Activated naive CD4-positive, alpha-beta T cell treated with anti-CD3 and anti-CD28 coated beads for 36 hours (primary cell): Measurements from ENCODE around the gene ATXN7L1. TPM values are rescaled to one million over a fixed set of nuclear protein-coding genes. Genes with fewer than 3 reads are reported as not detected.
A peak's percentile ranks its signal among the peaks of the same experiment; 100 is the strongest.

Experiments used
- CTCF ChIA-PET: fragments of 350-600 bp; sonication (Branson Sonifier 250); formaldehyde crosslinking; loops from one replicate; lab custom pipeline; 2021; ENCODE audit warnings: antibody characterized with exemption; lab: Charles Lee
- DNase-seq: peaks from one replicate; pipeline ENCODE4 v3.0.0-alpha.2; 2020
- H3K27ac Mint-ChIP-seq: one replicate; pipeline ENCODE4 v1.8.0; 2021; ENCODE audit warnings: mild to moderate bottlenecking, mixed read lengths
- H3K27me3 Mint-ChIP-seq: one replicate; pipeline ENCODE4 v1.8.0; 2021; ENCODE audit warnings: low read depth, mixed read lengths
- H3K36me3 Mint-ChIP-seq: one replicate; pipeline ENCODE4 v1.8.0; 2021; ENCODE audit warnings: low read depth, mixed read lengths
- H3K4me1 Mint-ChIP-seq: one replicate; pipeline ENCODE4 v1.8.0; 2021; ENCODE audit warnings: low read depth, mixed read lengths
- H3K4me3 Mint-ChIP-seq: one replicate; pipeline ENCODE4 v1.8.0; 2021; ENCODE audit warnings: mild to moderate bottlenecking, moderate library complexity, mixed read lengths
- H3K9me3 Mint-ChIP-seq: one replicate; pipeline ENCODE4 v1.8.0; 2021; ENCODE audit warnings: mixed read lengths
- intact Hi-C: fragments of 100-400 bp; cut with micrococcal nuclease; formaldehyde crosslinking; loops from one replicate; pipeline ENCODE4 v1.15.1; 2023
- total RNA-seq, 2 experiments: library from RNA; stranded (reverse); gene quantifications; one replicate each; pipeline ENCODE4 v1.2.3, GENCODE V29; 2021

The ATXN7L1 gene
- total RNA-seq, 2 experiments from 2014 or later, result 8.8 to 9.2 TPM

DNA sequence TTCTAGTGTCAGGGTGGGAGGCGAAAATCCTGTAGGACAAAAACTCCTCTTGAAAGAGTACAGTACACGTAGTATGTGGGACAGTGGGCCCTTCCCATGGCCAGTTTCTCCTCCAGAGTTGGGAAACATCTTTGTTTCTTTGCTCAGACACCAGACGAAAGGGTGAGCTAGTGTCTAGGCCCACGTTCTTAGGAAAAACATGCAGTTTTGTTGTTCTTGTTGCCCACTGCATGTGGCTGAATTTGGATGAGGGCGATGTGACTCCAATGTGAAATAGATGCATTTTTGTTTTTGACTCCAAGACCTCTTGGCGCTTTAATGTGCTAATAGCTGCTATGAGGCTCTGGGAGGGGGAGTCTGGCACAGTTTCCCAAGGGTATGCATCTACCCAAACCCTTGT lies 100.8 kb downstream of the ATXN7L1 start:
- H3K27me3 Mint-ChIP-seq, result no peaks in the 10 kb centered on the region
- intact Hi-C loops, result no loop called here
- DNase-seq, result no peak
- CTCF ChIA-PET, result no interaction called here
- peaks cover 6% of the 10 kb centered on the region for H3K36me3 Mint-ChIP-seq
- no peak overlapping the region for H3K4me3 Mint-ChIP-seq
- peaks cover 1% of the 10 kb centered on the region for H3K9me3 Mint-ChIP-seq
- no peak overlapping the region for H3K27ac Mint-ChIP-seq
- no peaks in the 10 kb centered on the region for H3K4me1 Mint-ChIP-seq

DNA sequence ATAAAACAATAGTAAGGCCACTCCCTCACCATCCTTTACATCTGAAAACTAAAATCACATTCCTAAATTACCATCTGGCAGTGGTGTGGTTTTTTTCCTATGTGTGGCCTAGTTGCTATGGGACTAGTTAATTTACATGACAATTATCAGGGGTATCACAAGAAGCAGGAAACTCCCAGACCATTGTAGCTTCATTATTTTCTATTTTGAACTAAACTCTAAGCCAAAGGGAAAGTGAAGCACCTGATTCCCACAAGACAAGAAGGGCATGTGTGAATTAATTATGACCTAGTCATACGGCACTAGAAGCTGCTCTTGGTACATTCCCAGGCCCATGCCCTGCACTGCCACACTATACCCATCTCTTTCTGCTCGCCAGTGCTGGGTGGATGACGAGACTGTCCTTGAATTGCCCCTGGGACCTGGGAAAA lies 103.4 kb downstream of the ATXN7L1 start:
- peaks cover 16% of the 10 kb centered on the region for H3K4me1 Mint-ChIP-seq
- intact Hi-C loops, result no loop called here
- DNase-seq, result no peak
- CTCF ChIA-PET, result interaction anchor here (1.0 kb wide), 1 partner anchor 12 kb away, joined by 6 read pairs; no protein-coding TSS in a partner anchor
- no peak overlapping the region for H3K27ac Mint-ChIP-seq
- H3K9me3 Mint-ChIP-seq, result peaks cover 1% of the 10 kb centered on the region
- H3K36me3 Mint-ChIP-seq, result peaks cover 6% of the 10 kb centered on the region
- no peak overlapping the region for H3K4me3 Mint-ChIP-seq
- no peaks in the 10 kb centered on the region for H3K27me3 Mint-ChIP-seq

DNA sequence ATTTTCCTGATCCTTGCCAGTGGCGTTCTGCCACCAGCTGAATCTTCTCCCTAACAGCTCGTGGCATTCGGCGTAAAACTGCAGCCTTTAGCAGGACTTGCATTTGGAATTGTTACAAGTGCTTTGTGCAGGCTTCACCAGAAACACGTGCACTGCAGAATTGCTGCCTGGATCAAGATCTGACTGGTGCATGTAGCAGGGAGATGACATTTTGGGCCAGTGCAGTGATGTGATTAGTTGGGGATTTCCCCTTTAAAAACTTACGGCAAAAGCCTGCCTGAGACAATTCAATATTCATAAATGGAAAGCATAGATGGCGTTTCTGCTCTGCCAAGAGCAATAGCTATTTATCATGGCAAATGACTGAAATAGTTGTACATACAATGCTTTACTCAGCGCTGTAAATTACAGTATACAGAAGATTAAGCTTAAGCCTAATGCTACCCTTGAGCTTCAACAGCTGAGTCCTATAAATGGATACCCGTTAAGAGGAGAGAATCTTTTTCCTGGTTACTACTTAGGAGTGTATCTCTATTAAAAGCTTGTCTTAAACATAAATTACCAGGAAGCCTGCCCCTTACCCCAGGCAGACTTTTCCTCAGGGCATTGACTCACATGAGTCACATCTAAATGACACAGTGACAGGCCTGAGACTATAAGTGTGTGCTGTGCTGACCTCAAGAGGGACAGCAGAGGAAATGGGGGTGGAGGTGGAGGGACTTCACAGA lies 106.3 kb downstream of the ATXN7L1 start:
- Mint-ChIP-seq H3K27me3 (no peaks in the 10 kb centered on the region), H3K4me3 (no peak overlapping the region), H3K4me1 (peaks cover 26% of the 10 kb centered on the region), H3K27ac (no peak overlapping the region), H3K36me3 (peaks cover 2% of the 10 kb centered on the region), H3K9me3 (peaks cover 1% of the 10 kb centered on the region)
- DNase-seq, result peak; percentile 39
- CTCF ChIA-PET, result interaction anchor here (0.8 to 2.1 kb wide), 3 partner anchors 9 to 108 kb away, joined by 3 to 13 read pairs (median 3); no protein-coding TSS in a partner anchor
- intact Hi-C loops, result loop anchor here (1.0 kb wide), 2 partner anchors 39 to 79 kb away; no protein-coding TSS in a partner anchor

DNA sequence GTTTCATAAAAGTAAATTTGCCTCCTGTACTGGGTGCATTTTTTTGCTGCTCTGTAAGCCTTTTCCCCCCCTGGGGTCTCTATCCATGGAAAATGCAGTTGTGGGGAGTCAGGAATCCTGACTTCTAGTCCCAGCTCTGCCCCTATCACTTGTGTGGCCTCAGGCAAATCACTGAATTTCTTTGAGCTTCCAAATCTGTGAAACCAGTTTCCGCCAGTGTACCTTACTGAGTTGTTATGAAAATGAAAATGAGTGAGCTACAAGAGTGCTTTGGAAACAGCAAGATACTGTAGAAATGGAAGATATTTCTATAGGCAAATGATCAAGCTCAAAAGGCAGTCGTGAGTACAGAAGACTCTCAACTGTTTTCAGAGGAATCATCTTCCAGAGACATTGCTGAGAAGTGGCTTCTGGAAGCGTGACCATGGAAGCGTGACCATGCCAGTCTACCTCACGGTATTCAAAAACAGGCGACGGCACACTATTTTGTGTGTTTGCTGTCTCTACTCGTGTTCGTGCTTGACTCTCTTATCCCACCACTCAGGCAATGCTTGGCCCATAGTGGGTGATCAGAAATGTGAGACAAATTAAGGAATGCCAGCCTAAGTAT lies 107.4 kb downstream of the ATXN7L1 start:
- intact Hi-C loops, result no loop called here
- DNase-seq, result no peak
- H3K4me3 Mint-ChIP-seq, result no peak overlapping the region

DNA sequence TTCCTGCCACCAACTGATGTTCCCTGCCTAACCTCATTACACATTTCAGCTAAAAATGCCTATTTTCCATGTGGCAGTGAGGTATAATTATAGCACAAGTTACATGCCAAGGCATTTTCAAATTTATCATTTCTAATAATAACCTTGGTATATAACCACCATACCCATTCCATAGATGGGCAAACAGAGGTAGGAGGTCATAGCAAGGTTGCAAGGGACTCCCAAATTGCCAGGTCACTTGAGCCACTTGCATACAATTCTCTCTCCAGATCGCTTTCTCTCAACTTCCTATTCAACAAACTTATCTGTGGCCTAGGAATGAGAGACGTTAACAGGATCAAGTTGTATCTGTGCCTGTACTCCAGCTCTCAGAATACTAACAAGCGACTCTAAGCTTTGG lies 108.3 kb downstream of the ATXN7L1 start:
- Mint-ChIP-seq H3K36me3 (peaks cover 2% of the 10 kb centered on the region), H3K27ac (no peak overlapping the region), H3K9me3 (peaks cover 1% of the 10 kb centered on the region), H3K27me3 (no peaks in the 10 kb centered on the region), H3K4me3 (no peak overlapping the region), H3K4me1 (peaks cover 26% of the 10 kb centered on the region)
- intact Hi-C loops, result no loop called here
- CTCF ChIA-PET, result interaction anchor here (0.6 to 2.8 kb wide), 6 partner anchors 40 to 459 kb away, joined by 3 to 12 read pairs (median 3); no protein-coding TSS in a partner anchor
- DNase-seq, result no peak

More for the DNA sequence above, 107.4 kb downstream of the ATXN7L1 start:
- Mint-ChIP-seq H3K27ac (no peak overlapping the region), H3K36me3 (peaks cover 2% of the 10 kb centered on the region), H3K9me3 (peaks cover 1% of the 10 kb centered on the region), H3K27me3 (no peaks in the 10 kb centered on the region), H3K4me1 (peaks cover 26% of the 10 kb centered on the region)
- CTCF ChIA-PET, result interaction anchor here (0.7 to 1.0 kb wide), 2 partner anchors 8 to 38 kb away, joined by 3 to 4 read pairs; no protein-coding TSS in a partner anchor

DNA sequence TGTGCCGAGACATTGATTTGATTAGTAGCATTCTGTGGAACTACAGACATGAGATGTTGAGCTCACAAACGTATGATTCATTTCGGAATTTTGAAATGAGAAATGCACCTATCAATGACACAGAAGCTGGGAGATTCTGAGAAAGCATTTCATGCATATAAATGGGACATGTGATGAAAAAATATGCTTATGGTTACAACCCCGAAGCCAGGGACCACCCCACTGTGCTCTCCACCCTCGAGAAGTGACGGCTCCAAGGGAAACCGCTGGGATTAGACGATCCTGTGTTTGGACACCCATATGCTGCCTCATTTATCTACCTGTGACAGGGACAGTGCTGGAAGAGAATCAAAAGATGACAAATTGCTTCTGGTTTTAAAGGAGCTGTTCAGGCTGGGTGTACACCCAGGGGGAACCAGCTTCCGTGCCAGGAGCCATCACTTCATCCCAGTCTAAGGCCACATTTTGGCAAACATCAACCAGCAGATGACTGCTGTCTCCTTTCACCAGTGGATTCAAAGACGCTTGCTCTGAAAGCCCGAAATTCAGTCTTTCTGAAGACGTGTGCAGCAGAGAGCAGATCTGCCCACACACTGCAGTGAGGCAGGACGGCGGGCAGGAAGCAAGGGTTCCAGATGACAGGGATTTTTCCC lies 109.9 kb downstream of the ATXN7L1 start:
- H3K27ac Mint-ChIP-seq, result peak overlapping the region; percentile 6
- intact Hi-C loops, result loop anchor here (1.0 kb wide), 3 partner anchors 43 to 124 kb away; partner anchors contain the start of gene ATXN7L1
- no peak overlapping the region for H3K4me3 Mint-ChIP-seq
- DNase-seq, result peak; percentile 54
- peaks cover under 1% of the 10 kb centered on the region for H3K36me3 Mint-ChIP-seq
- H3K9me3 Mint-ChIP-seq, result no peaks in the 10 kb centered on the region
- peaks cover 31% of the 10 kb centered on the region for H3K4me1 Mint-ChIP-seq
- H3K27me3 Mint-ChIP-seq, result no peaks in the 10 kb centered on the region
- CTCF ChIA-PET, result interaction anchor here (0.6 to 2.8 kb wide), 9 partner anchors 33 to 387 kb away, joined by 3 to 12 read pairs (median 5); partner anchors contain the start of gene ATXN7L1

DNA sequence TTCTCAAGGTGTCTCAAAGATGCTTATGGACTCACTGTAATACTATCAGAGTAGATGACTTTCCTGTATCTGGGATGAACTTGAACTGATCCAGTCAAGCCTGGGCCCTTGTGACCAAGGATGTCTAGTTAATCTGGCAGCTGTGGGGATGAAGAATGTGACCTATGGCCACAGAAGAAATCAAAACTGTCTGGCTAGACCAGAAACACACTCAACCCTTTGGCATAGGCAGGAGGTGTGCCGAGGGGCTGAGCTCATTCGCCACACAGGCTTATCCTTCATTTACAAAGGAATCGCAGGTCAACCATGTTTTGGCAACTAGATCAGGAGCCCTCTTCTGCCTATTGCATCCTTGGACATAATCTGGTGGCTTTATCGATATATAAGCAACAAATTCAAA lies 110.6 kb downstream of the ATXN7L1 start:
- intact Hi-C loops, result loop anchor here (1.0 kb wide), 5 partner anchors 43 to 276 kb away; partner anchors contain the start of gene ATXN7L1
- Mint-ChIP-seq H3K27ac (no peak overlapping the region), H3K4me1 (peaks cover 38% of the 10 kb centered on the region), H3K36me3 (no peaks in the 10 kb centered on the region), H3K4me3 (no peak overlapping the region), H3K27me3 (no peaks in the 10 kb centered on the region), H3K9me3 (no peaks in the 10 kb centered on the region)
- DNase-seq, result no peak
- CTCF ChIA-PET, result interaction anchor here (0.7 to 2.8 kb wide), 14 partner anchors 12 to 276 kb away, joined by 3 to 12 read pairs (median 4); partner anchors contain the start of gene ATXN7L1

DNA sequence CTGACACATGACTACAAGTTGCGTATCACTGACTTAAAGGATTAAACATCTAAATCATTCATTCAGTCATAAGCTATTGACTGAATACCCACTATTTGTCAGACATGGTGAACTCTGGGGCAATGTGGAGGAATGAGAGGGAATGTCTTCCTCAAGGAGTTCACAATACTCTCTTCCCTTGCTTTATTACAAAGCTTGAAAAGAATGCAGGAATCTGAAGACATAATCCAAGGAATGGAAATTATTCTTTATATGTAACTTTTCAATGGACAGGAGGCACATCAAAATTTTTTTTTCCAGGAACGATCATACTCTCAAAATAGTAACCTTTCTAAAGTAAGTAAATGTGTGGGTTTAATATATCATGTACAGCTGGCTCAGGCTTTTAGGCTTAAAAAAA lies 111.9 kb downstream of the ATXN7L1 start:
- intact Hi-C loops, result loop anchor here (5.0 kb wide), 1 partner anchor 87 kb away; no protein-coding TSS in a partner anchor
- H3K27ac Mint-ChIP-seq, result no peak overlapping the region
- DNase-seq, result no peak
- H3K4me3 Mint-ChIP-seq, result no peak overlapping the region
- H3K27me3 Mint-ChIP-seq, result no peaks in the 10 kb centered on the region
- H3K9me3 Mint-ChIP-seq, result no peaks in the 10 kb centered on the region
- CTCF ChIA-PET, result interaction anchor here (0.6 to 2.2 kb wide), 13 partner anchors 8 to 392 kb away, joined by 3 to 10 read pairs (median 4); partner anchors contain the start of gene ATXN7L1
- no peaks in the 10 kb centered on the region for H3K36me3 Mint-ChIP-seq
- H3K4me1 Mint-ChIP-seq, result peaks cover 40% of the 10 kb centered on the region

DNA sequence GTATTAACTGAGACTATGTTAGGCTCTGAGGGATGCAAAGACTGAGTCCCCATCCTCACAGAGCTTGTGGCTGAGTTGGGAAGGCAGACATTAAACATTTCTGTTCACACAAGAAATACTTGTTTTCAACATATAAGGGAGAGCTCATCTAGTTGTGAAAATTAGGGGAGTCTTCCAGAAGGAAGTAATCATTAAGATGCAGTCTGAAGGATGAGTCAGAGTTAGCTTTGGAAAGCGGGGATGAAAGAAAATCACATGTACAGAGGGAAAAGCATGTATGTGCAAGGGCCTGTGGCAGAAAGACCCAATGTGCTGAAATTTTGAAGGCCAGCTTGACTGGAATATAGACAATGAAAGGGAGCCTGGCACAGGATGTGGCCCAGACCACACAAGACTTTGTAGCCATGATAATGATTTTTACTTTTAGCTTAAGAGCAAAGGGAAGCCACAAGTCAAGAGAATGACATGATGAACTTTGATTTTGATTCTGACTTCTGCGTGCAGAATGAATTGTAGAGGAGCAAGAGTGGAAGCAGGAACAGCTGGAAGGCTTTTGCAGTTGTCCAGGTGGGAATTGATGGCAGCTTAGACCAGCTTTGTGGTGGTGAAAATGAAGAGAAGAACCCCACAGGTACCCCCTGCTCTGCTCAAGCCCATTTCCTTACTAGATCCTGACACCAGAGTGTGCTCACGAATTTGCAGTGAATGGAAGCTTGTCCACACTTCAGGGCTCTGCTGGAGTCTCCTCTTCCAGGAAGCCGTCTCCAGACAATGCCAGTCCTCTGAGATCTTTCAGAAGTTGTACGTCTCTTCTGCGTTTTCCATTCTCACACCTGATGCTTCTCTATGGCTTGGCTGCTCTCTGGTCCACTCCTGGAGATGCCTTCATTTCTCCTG lies 115.6 kb downstream of the ATXN7L1 start:
- H3K4me1 Mint-ChIP-seq, result peaks cover 28% of the 10 kb centered on the region
- intact Hi-C loops, result loop anchor here (1.0 to 5.0 kb wide), 6 partner anchors 83 to 392 kb away; no protein-coding TSS in a partner anchor
- H3K27me3 Mint-ChIP-seq, result no peaks in the 10 kb centered on the region
- H3K4me3 Mint-ChIP-seq, result no peak overlapping the region
- no peak overlapping the region for H3K27ac Mint-ChIP-seq
- CTCF ChIA-PET, result interaction anchor here (0.6 to 5.6 kb wide), 59 partner anchors 8 to 404 kb away, joined by 3 to 77 read pairs (median 4); partner anchors contain the start of genes ATXN7L1 and CDHR3
- H3K9me3 Mint-ChIP-seq, result no peaks in the 10 kb centered on the region
- no peaks in the 10 kb centered on the region for H3K36me3 Mint-ChIP-seq
- peak; percentile 39 for DNase-seq

DNA sequence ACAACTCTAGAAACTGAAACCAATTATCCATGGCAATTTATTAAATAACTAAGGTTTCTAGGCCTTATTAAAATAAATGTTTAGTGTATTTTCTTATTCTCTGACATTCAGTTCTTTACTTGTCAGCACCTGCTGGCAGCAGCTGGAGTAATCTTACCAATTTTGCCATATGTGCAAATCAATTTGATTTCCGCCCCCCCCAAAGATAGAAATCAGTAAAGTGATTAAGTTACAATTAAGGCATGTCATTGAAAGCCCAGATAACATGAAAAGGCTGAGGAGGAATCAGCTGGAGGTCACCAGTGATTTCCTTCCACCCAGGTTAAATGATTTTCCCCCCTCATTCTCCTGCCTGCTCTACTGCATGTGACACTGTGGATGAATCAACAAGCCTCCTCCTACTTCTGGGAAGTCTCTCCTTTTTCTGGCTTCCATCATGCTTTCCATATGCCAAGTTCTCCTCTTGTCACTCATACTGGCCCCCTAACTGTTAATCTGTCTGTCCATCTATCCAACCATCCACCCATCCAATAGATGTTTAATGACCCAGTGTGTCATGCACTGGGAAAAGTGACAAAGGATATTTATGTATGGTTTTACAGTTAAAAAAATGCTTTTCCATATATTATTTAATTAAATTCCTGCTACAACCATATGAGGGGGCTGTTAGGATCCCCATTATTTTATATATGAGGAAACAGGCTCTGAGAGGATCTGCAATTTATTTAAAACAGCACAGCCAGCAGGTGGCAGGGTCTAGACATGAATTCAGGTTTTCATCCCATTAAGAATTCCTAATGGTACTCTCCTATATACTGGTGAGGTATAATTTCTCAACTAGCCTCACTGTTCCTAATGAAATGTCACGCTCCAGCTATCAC lies 116.5 kb downstream of the ATXN7L1 start:
- CTCF ChIA-PET, result interaction anchor here (0.6 to 5.6 kb wide), 56 partner anchors 8 to 405 kb away, joined by 3 to 77 read pairs (median 4); partner anchors contain the start of genes ATXN7L1 and CDHR3
- no peaks in the 10 kb centered on the region for H3K36me3 Mint-ChIP-seq
- peaks cover 28% of the 10 kb centered on the region for H3K4me1 Mint-ChIP-seq
- no peak overlapping the region for H3K4me3 Mint-ChIP-seq
- no peak overlapping the region for H3K27ac Mint-ChIP-seq
- intact Hi-C loops, result loop anchor here (1.0 to 5.0 kb wide), 7 partner anchors 83 to 406 kb away; no protein-coding TSS in a partner anchor
- H3K9me3 Mint-ChIP-seq, result no peaks in the 10 kb centered on the region
- no peaks in the 10 kb centered on the region for H3K27me3 Mint-ChIP-seq
- peak; percentile 48 for DNase-seq
